Measurements from ENCODE around the gene CMKLR1. TPM values are rescaled to one million over a fixed set of nuclear protein-coding genes. Genes with fewer than 3 reads are reported as not detected.

CMKLR1 gene
- total and polyA plus RNA-seq, 2 donors (not counting 3 experiments of a cell fraction or from before 2014, with no cell fraction given): 0.61 TPM; not detected in 1

DNA sequence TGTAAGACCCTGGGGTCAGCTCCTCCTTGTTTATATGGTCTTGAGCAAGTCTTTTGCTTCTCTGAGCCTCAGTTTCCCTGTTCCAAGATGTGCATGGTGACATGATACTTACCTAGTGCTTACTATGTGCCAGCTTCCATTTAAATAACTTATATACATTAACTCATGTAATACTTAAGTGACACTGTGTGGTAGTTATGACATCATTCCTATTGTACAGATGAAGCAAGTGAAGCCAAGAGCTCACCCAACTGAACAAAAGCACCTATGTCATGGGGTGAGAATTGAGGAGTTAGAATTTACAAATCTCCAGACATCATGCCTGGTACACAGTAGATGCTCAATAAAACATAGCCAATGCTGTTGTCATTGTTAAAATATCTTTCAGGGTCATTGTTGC, 41.3 kb upstream of the CMKLR1 start:
- FAIRE-seq (no peak), DNase-seq (ENCODE audit: low read depth, low spot score) (no peak)
- intact Hi-C loops (cut with micrococcal nuclease) (no loop called here), dilution Hi-C loops (cut with MboI; ENCODE audit: extremely low pct_ligation_motif_present, low sequenced_read_pairs) (no loop called here)
- no peaks in the 10 kb centered on the region for H3K9me3 ChIP-seq (replicated peaks; ENCODE audit: control insufficient read depth, insufficient read depth, low read length)
- no peaks in the 10 kb centered on the region for H3K27me3 ChIP-seq (ENCODE audit: control insufficient read depth in 2 of 2, insufficient read depth in 2 of 2, low read length in 2 of 2)
- no peak overlapping the region for H2AFZ ChIP-seq (ENCODE audit: low read depth, low read length)
- no peak overlapping the region for H3K4me2 ChIP-seq (ENCODE audit: insufficient read depth, low read length)
- CTCF ChIA-PET: no interaction called here
- H3K9me1 ChIP-seq (replicated peaks; ENCODE audit: control insufficient read depth, extremely low read depth, insufficient read depth, low read length): no peaks in the 10 kb centered on the region
- no peak overlapping the region for H3K4me3 ChIP-seq (replicated peaks in 1 of 3; ENCODE audit: insufficient read depth in 1 of 3, low read depth in 1 of 3, low read length in 3 of 3)
- no peak for TF ChIP-seq JUN (IDR thresholded peaks at IDR 0.05; ENCODE audit: borderline replicate concordance, insufficient read depth, insufficient read length, low read depth)
- no peak for TF ChIP-seq EZH2 (IDR thresholded peaks at IDR 0.05; ENCODE audit: borderline replicate concordance, low read depth, low read length, severe bottlenecking)
- no peak for TF ChIP-seq POLR2A (IDR thresholded peaks at IDR 0.05; ENCODE audit: low read depth, low read length)
- no peaks in the 10 kb centered on the region for H3K4me1 ChIP-seq (ENCODE audit: control insufficient read depth, extremely low read depth, insufficient read depth, low read length)
- no peaks in the 10 kb centered on the region for H3K36me3 ChIP-seq (ENCODE audit: control insufficient read depth in 2 of 2, extremely low read depth in 1 of 2, insufficient read depth in 2 of 2, low read length in 2 of 2)
- no peak overlapping the region for H3K9ac ChIP-seq (replicated peaks; ENCODE audit: extremely low read depth, insufficient read depth, low read length)
- POLR2A ChIA-PET: no interaction called here
- H3K27ac ChIP-seq (ENCODE audit: insufficient read depth, low read depth, low read length): no peak overlapping the region
- BruUV-seq (replicated peaks): no TSS peak
- no peaks in the 10 kb centered on the region for H3K79me2 ChIP-seq (ENCODE audit: control insufficient read depth, insufficient read depth, low read length)
- H4K20me1 ChIP-seq (replicated peaks; ENCODE audit: control insufficient read depth, extremely low read depth, insufficient read depth, low read length): no peaks in the 10 kb centered on the region

DNA sequence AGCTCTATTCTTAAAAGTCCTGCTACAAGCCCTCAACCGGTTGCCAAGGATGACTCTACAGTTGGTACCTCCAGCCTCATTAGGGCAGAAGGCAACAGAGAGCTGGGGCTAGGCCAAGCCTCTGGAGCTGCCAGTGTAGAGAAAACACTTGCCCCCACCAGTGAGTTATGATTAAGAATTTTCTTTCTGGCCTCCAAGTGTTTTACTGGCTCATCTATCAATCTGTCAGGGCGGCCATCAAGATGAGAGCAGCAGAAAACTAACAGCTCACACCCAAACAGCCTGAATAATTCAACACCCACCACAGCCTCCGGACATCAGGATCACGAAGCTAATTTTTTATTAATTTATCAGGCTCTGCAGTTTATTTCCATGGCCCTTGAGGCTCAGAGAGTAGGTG, 40.7 kb upstream of the CMKLR1 start:
- no peaks in the 10 kb centered on the region for H3K36me3 ChIP-seq (ENCODE audit: control insufficient read depth in 2 of 2, extremely low read depth in 1 of 2, insufficient read depth in 2 of 2, low read length in 2 of 2)

More for the DNA sequence above, 40.7 kb upstream of the CMKLR1 start:
- intact Hi-C loops (cut with micrococcal nuclease): no loop called here
- TF ChIP-seq JUN (IDR thresholded peaks at IDR 0.05; ENCODE audit: borderline replicate concordance, insufficient read depth, insufficient read length, low read depth) (no peak), MAX (IDR thresholded peaks at IDR 0.05; ENCODE audit: insufficient read depth, insufficient read length) (no peak)
- ChIA-PET POLR2A (no interaction called here), CTCF (no interaction called here)
- Histone ChIP-seq H3K27me3 (ENCODE audit: control insufficient read depth in 2 of 2, insufficient read depth in 2 of 2, low read length in 2 of 2) (no peaks in the 10 kb centered on the region), H3K4me2 (ENCODE audit: insufficient read depth, low read length) (no peak overlapping the region), H2AFZ (ENCODE audit: low read depth, low read length) (no peak overlapping the region), H3K27ac (ENCODE audit: insufficient read depth, low read depth, low read length) (no peak overlapping the region), H3K9ac (replicated peaks; ENCODE audit: extremely low read depth, insufficient read depth, low read length) (no peak overlapping the region), H3K79me2 (ENCODE audit: control insufficient read depth, insufficient read depth, low read length) (no peaks in the 10 kb centered on the region), H3K9me3 (replicated peaks; ENCODE audit: control insufficient read depth, insufficient read depth, low read length) (no peaks in the 10 kb centered on the region), H4K20me1 (replicated peaks; ENCODE audit: control insufficient read depth, extremely low read depth, insufficient read depth, low read length) (no peaks in the 10 kb centered on the region), H3K4me3 (replicated peaks in 1 of 3; ENCODE audit: insufficient read depth in 1 of 3, low read depth in 1 of 3, low read length in 3 of 3) (no peak overlapping the region), H3K9me1 (replicated peaks; ENCODE audit: control insufficient read depth, extremely low read depth, insufficient read depth, low read length) (no peaks in the 10 kb centered on the region), H3K4me1 (ENCODE audit: control insufficient read depth, extremely low read depth, insufficient read depth, low read length) (no peaks in the 10 kb centered on the region)
- no peak for FAIRE-seq
- dilution Hi-C loops (cut with MboI; ENCODE audit: extremely low pct_ligation_motif_present, low sequenced_read_pairs): no loop called here
- no TSS peak for BruUV-seq (replicated peaks)
- DNase-seq (ENCODE audit: low read depth, low spot score): no peak
